Renal cortical epithelial cell (primary cell): Measurements from ENCODE around the gene TOP3B. TPM values are rescaled to one million over a fixed set of nuclear protein-coding genes. Genes with fewer than 3 reads are reported as not detected.
A peak's percentile ranks its signal among the peaks of the same experiment; 100 is the strongest.

Experiments used
- DNase-seq: peaks from one replicate; pipeline ENCODE4 v3.0.0-alpha.2; 2011; ENCODE audit warnings: low read depth
- total RNA-seq: library from RNA; depleted of rRNA; stranded (reverse); fragments of >200 nt; gene quantifications from 2 replicates; pipeline ENCODE4 v1.2.3, GENCODE V29; 2014

The TOP3B gene
- total RNA-seq, 1 donor from 2014 or later = 30.5 TPM

GRCh38 chr22:21963286-21963685, 19.3 kb downstream of the TOP3B start:
- no peak for DNase-seq

- DNase-seq = no peak
Observed at GRCh38 chr22:21962655-21962949, 20.0 kb downstream of the TOP3B start.

- peak; percentile 50 for DNase-seq
Observed at GRCh38 chr22:21961886-21962654, 20.5 kb downstream of the TOP3B start.

- DNase-seq = no peak
Observed at GRCh38 chr22:21961127-21961867, 21.3 kb downstream of the TOP3B start.

- DNase-seq = no peak
Observed at GRCh38 chr22:21960200-21961126, 22.1 kb downstream of the TOP3B start.

GRCh38 chr22:21959274-21960074, 23.1 kb downstream of the TOP3B start:
- DNase-seq = no peak

GRCh38 chr22:21958360-21959273, 24.0 kb downstream of the TOP3B start:
- no peak for DNase-seq

GRCh38 chr22:21952586-21953571, 29.7 kb downstream of the TOP3B start, which contains the start of gene PPM1F:
Gene PPM1F (minus strand): TSS chr22:21952848. CDS start chr22:21946048, 6,800 bp downstream.
- peak; percentile 33 for DNase-seq

GRCh38 chr22:21951931-21952465, 30.6 kb downstream of the TOP3B start:
- DNase-seq = no peak

GRCh38 chr22:21951062-21951461, 31.5 kb downstream of the TOP3B start:
- DNase-seq = no peak

- DNase-seq = no peak
Observed at GRCh38 chr22:21949948-21950347, 32.6 kb downstream of the TOP3B start.

GRCh38 chr22:21949569-21949918, 33.0 kb downstream of the TOP3B start:
- no peak for DNase-seq

GRCh38 chr22:21948824-21949568, 33.6 kb downstream of the TOP3B start:
- no peak for DNase-seq

GRCh38 chr22:21948390-21948789, 34.2 kb downstream of the TOP3B start:
- no peak for DNase-seq

- DNase-seq = peak; percentile 9
Observed at GRCh38 chr22:21947040-21948014, 35.3 kb downstream of the TOP3B start.

- DNase-seq = no peak
Observed at GRCh38 chr22:21946262-21946925, 36.2 kb downstream of the TOP3B start.
